GM21723 (cell line): ENCODE data around the gene DLGAP5.

Experiments used
- ATAC-seq: cut with Tn5 transposase; IDR thresholded peaks from one replicate; pipeline ENCODE4 v1.9.1; 2021; ENCODE audit warnings: mild to moderate bottlenecking, moderate library complexity; ENCODE audit not compliant: unreplicated experiment

Gene DLGAP5

DNA sequence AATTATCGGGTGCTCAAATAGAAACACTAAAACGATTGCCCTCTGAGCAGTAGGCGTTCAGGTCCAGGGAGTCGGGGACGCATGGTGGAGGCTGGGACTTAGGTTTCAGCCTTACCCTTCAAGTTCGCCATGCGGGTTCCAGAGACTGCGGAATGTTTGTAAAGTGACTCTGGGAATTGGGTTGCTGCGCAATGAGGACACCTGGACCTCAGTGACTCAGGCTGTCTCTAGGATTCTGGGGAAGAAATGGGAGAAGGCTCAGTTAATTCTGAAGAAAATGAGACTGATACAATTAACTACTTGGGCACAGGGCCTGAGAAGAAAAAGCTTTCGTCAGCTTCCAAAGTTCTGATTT, 61.2 kb downstream of the DLGAP5 start:
- no peak for ATAC-seq

DNA sequence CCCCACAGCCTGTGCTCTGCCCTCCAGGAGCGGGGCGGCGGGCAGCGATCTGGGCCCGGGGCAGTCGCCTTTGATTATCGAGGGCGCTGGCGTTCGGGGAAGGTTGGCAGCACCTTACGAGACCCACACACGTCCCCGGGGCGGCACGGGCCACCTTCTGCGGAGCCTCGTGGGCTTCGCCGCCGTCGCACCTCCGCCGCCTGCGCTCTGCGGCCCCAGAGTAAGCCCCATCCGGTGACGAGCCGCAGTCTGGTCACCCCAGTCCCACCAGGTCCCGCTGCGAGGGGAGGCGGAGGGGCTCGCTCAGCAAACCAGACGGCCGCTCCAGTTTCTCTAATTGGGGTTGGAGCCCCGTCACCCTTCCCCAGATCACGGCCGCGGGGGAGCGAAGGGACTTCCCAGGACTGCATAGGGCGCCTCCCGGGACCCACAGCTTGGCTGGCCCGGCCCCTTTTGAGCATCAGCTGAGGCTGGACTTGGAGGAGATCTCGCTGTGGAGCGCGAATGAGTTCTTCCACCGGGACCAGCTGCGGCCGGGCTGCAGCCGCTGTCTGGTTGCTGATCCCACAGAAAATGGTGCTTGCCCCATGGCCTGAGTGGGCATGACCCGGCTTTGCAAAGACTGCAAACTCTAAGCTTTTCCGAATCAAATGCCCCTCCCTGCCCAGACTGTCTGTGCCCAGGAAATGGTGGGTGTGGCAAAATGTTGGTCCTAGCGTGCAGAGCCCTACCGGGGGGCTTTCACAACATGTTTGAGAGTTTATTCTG, 61.8 kb downstream of the DLGAP5 start:
- ATAC-seq, result peak; percentile 74

DNA sequence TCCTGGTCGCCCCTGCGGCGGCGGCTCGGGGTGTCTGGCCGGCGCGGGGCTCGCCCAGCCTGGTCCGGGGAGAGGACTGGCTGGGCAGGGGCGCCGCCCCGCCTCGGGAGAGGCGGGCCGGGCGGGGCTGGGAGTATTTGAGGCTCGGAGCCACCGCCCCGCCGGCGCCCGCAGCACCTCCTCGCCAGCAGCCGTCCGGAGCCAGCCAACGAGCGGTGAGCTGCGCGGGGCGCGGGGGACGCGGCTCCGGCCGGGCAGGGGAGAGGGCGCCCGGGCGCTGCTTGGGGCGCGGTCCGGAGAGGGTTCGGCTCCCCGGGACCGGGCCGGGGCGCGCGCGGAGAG, 62.3 kb downstream of the DLGAP5 start, which contains the start of gene LGALS3:
Gene LGALS3, plus strand, starts transcription at position 167 of the 342 bp plus-strand sequence. CDS start 8,122 bp downstream, outside the sequence.
- ATAC-seq, result peak; percentile 73

DNA sequence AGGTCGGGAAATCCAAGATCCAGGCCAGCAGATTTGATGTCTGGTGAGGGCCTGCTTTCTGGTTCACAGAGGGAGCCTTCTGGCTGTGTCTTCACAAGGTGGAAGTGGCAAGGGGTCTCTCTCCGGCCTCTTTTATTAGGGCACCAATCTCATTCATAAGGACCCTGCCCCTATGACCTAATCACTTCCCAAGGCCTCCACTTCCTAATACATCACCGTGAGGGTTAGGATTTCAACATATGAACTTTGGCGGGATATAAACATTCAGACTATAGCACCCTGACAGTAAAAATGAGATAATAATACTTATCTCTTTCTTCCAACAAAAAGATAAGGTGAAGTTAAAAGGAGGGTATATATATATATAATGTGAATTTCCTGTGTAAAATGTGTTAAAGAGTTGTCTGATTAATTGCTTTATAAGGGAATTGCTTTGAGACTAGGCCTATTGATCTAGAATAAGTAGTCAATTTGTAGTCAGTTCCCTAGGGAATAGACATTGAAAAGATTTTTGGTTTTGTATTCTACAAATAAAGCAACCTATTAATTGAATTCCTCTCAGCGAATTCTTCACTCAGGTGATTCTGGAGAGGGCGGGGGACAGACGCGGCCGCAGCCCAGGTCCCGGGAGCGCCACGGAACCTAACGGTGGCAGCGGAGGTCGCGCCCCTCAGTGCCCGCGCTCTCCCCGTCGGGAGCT, 62.8 kb downstream of the DLGAP5 start:
- no peak for ATAC-seq

DNA sequence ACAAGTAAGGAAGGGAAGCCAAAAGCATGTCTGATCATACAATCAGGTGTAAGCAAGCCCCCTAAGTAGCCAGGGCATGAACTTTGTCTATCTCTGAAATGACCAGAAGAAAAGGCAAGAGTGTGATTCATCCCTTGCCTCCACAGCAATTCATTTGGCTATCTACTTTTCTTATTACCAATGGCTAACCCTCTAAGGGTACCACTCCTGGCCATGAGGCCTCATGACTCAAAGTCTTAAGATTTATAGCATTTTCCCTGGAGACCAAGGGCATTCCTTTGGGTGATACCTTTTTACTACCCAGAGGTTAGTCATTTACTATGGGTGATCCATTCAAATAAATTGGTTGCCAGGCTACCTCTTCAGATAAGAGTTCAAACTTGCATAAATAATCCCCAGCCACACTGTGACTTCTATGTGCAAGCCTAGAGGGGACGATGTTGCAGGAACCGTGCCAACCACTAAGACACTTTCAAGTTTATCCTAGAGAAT, 63.9 kb downstream of the DLGAP5 start:
- no peak for ATAC-seq

DNA sequence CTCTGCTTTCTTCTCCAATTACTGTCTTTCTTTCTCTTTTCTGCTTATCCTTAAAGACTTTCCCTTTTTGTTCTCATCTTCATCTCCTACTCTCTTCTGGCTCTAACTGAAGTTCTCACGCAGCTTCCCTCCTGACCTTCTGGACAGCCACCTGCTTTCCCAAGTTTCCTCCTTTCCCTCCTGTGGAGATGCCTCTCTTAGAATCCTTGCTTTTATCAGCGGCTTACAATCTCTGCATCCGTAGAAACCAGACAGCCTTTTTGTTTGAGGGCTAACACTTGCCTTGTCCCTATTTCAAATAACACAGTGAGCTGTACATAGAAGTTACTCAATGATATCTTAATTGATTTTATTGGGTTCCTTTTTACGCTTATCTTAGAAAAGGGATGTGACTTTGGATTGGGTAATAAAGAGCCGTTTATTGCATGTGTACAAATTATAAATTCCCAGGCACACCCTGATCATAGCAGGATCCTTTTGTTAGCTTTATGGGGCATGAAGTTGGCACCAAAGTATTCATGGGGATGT, 64.4 kb downstream of the DLGAP5 start:
- no peak for ATAC-seq

GRCh38 chr14:55126034-55126433, 65.4 kb downstream of the DLGAP5 start:
- ATAC-seq, result no peak

DNA sequence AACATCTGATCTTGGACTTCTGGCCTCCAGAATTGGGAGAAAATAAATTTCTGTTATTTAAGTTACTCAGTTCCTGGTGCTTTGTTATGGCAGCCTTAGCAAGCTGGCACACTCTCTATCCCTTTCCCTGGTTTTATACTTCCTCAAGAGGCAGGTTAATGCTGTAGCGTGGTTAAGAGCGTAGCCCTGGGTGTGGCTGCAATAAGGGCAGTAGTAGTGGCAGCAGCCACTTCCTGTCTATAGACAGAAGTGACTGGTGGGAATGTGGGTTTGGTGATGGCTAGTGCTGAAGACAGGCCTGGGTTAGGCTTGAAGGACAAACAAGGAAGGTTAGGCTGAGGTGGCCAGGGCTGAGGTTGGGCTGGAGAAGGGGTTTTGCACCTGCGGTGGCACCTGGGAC, 66.0 kb downstream of the DLGAP5 start:
- no peak for ATAC-seq

DNA sequence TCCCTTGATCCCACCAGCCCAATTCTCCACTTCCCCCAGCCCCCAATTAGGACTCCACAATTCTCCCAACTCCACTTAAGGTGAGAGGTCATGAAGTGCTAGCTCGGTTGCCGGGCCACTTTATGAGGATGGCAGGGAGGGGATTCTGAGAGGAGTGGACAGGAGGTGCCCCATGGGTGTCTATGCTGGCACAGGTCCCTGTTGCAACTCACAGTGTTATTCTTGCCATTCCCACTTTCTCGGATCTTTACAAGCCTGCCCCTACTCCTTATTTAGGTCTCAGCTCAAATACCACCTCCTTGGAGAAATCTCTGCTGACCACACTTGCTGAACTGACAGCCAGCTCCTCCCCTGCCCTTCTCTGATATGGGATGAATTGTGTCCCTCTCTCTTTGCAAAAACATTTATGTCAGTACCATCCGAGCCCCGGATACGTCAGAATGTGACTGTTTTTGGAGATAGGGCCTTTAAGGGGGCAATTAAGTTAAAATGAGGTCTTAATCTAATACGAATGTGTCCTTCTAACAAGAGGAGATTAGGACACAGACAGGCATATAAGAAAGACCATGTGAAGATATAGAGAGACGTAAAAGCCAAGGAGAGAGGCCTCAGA, 66.5 kb downstream of the DLGAP5 start:
- no peak for ATAC-seq

- no peak for ATAC-seq
These were observed 67.3 kb downstream of the DLGAP5 start for GRCh38 chr14:55123852-55124639.

GRCh38 chr14:55123101-55123500, 68.3 kb downstream of the DLGAP5 start:
- ATAC-seq, result no peak

- ATAC-seq, result no peak
These were observed 68.9 kb downstream of the DLGAP5 start for GRCh38 chr14:55122440-55122986.

DNA sequence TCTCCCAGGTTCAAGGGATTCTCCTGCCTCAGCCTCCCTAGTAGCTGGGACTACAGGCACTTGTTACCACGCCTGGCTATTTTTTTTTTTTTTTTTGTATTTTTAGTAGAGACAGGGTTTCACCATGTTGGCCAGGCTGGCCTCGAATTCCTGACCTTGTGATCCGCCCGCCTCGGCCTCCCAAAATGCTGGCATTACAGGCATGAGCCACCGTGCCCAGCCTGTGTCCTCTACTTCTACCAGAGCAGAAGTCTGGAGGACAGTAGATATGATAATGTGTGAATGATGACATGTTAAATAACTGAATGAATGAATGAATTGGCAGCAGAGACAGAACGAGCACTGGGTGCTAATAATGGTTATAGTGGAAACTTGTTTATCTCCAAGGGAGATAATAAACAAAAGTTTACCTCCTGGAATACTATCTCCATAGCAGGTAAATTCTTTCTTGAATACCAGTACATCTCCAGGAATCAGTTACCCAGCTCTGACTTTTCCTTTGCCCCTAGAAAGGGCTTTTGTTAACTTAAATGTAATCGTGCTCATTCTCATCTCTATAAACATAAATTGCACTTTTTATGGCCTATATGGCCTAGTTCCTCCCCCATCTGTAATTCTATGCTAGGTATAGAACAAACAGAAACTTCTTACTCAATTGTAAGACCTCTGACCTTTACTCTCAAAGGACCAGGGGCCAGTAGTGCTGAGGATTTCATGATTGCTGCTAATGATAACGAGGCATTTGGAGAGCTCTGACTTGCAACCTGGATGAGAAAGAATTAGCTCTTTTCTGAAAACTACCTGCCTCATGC, 69.6 kb downstream of the DLGAP5 start:
- no peak for ATAC-seq

- ATAC-seq, result no peak
These were observed 70.6 kb downstream of the DLGAP5 start for GRCh38 chr14:55120571-55121495.

DNA sequence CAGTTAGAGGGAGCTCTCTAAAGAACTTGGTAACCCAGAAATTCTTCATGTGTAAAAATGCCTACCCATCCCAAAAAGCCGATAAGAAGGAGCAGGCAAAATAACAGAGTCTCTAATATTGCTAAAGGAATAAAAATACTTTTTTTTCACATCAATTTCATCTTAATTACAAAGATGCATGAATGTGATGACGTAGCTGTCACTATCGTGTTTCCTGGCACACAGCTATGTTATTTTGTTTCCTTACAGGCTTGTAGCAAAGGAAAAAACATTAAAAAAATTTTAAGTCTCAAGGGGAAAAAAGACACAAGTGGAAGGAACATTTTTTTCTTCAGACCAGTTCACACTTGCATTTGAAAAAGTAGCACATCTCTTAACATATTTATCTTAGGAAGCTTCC, 72.6 kb downstream of the DLGAP5 start:
- no peak for ATAC-seq

- ATAC-seq, result no peak
These were observed 73.5 kb downstream of the DLGAP5 start for GRCh38 chr14:55117803-55118441.

DNA sequence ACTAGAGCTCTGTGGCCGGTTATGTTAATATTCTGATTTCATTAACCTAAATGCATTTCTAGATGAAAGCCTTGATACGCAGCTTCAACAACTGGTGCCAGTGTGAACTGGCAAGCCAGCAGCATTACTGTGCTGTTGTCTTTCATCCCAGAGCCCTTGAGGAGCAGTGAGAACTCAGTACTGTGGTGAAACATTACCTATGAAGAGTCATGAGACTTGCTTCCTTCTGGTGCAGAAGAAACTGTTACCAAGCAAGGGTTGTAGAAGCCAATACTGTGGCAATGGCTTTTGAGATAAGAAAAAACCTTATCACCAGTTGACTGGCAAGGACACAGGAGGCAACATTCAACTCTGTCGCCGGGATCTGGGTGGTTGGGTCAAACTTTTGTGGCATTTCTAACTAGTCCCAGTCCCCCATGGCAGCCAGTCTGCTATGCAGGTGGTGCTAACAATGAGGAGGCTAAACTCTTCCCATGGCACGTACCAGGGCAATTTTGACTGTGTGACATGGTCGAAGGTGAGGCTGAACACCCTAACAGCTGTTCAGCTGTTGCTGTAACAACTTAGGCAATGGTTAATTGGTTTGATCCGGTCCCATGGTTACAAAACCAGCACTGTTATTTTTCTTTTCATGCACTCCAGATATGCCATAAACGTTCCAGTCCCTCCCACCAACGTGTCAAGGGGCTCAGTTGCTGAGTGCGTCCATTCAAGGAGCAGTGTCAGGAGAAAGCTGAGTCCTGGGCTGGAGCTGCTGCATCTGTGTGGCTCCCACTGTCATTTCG, 74.9 kb downstream of the DLGAP5 start:
- ATAC-seq, result no peak
